ENCODE results near the gene AP1G2. TPM values are rescaled to one million over a fixed set of nuclear protein-coding genes. Genes with fewer than 3 reads are reported as not detected.

Gene AP1G2
- polyA plus RNA-seq, 1 of the 3 experiments (the other 2 are of a cell fraction) = 88.3 TPM

DNA sequence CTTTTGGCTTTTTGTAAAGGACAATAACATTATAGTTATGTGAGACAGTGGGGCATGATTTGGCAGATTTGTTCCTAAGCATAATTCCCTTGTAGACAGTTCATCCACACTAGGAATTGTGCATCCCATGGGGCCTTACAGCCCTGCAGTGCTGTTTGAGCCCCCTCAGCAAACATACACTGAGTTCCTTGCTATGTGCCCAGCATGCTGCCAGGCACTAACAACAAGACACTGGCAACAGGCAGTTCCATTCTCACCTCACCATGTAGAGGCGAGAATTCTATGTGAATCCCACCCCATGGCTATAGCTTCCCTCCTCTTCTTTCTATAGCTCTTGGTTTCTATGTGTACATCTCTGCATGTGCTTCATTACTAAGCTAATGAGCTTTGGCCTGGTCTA lies 9.6 kb downstream of the AP1G2 start:
- TF ChIP-seq REST (IDR thresholded peaks at IDR 0.05; ENCODE audit: low read depth, low read length) (no peak), IRF3 (IDR thresholded peaks at IDR 0.05; ENCODE audit: low read depth, low read length) (no peak), GATA2 (CRISPR knock-in tag; IDR thresholded peaks at IDR 0.05) (no peak), FOXM1 (IDR thresholded peaks at IDR 0.05; ENCODE audit: low read depth) (no peak), FOXJ3 (CRISPR knock-in tag; IDR thresholded peaks at IDR 0.05) (no peak), TCF12 (IDR thresholded peaks at IDR 0.05) (no peak)
- TF ChIP-seq, protein P1, sequence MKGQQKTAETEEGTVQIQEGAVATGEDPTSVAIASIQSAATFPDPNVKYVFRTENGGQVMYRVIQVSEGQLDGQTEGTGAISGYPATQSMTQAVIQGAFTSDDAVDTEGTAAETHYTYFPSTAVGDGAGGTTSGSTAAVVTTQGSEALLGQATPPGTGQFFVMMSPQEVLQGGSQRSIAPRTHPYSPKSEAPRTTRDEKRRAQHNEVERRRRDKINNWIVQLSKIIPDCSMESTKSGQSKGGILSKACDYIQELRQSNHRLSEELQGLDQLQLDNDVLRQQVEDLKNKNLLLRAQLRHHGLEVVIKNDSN (IDR thresholded peaks at IDR 0.05; ENCODE audit: borderline replicate concordance, low read depth) = no peak
- TF ChIP-seq, protein P2, sequence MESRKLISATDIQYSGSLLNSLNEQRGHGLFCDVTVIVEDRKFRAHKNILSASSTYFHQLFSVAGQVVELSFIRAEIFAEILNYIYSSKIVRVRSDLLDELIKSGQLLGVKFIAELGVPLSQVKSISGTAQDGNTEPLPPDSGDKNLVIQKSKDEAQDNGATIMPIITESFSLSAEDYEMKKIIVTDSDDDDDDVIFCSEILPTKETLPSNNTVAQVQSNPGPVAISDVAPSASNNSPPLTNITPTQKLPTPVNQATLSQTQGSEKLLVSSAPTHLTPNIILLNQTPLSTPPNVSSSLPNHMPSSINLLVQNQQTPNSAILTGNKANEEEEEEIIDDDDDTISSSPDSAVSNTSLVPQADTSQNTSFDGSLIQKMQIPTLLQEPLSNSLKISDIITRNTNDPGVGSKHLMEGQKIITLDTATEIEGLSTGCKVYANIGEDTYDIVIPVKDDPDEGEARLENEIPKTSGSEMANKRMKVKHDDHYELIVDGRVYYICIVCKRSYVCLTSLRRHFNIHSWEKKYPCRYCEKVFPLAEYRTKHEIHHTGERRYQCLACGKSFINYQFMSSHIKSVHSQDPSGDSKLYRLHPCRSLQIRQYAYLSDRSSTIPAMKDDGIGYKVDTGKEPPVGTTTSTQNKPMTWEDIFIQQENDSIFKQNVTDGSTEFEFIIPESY (IDR thresholded peaks at IDR 0.05; ENCODE audit: borderline replicate concordance, low read depth) = no peak
- TF ChIP-seq, protein P3, sequence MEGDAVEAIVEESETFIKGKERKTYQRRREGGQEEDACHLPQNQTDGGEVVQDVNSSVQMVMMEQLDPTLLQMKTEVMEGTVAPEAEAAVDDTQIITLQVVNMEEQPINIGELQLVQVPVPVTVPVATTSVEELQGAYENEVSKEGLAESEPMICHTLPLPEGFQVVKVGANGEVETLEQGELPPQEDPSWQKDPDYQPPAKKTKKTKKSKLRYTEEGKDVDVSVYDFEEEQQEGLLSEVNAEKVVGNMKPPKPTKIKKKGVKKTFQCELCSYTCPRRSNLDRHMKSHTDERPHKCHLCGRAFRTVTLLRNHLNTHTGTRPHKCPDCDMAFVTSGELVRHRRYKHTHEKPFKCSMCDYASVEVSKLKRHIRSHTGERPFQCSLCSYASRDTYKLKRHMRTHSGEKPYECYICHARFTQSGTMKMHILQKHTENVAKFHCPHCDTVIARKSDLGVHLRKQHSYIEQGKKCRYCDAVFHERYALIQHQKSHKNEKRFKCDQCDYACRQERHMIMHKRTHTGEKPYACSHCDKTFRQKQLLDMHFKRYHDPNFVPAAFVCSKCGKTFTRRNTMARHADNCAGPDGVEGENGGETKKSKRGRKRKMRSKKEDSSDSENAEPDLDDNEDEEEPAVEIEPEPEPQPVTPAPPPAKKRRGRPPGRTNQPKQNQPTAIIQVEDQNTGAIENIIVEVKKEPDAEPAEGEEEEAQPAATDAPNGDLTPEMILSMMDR (IDR thresholded peaks at IDR 0.05) = no peak
- Histone ChIP-seq H3K27ac (ENCODE audit: low read depth in 2 of 2, low read length in 1 of 2) (no peak overlapping the region), H2AFZ (ENCODE audit: low read depth) (no peak overlapping the region), H3K36me3 (replicated peaks in 1 of 2; ENCODE audit: control insufficient read depth in 1 of 2, insufficient read depth in 2 of 2, low read length in 1 of 2) (peaks cover 17 to 36% of the 10 kb centered on the region in 2 experiments), H3K9me2 (no peaks in the 10 kb centered on the region), H3K9me3 (no peaks in the 10 kb centered on the region), H3K9ac (no peak overlapping the region), H3K4me2 (peak overlapping the region; percentile 93; the same call in 1 of the 2 replicates), H3K79me2 (ENCODE audit: insufficient read depth) (peaks cover 14% of the 10 kb centered on the region; the same call in 1 of the 2 replicates), H4K20me1 (ENCODE audit: insufficient read depth) (no peaks in the 10 kb centered on the region), H3F3A (replicated peaks; ENCODE audit: insufficient read depth) (peaks cover 4% of the 10 kb centered on the region), H3K4me1 (ENCODE audit: control insufficient read depth in 1 of 2, insufficient read depth in 2 of 2, low read depth in 1 of 2, low read length in 1 of 2) (peaks cover 5 to 13% of the 10 kb centered on the region in 2 experiments; a peak in 1 of 4 replicates), H3K27me3 (ENCODE audit: insufficient read depth) (no peaks in the 10 kb centered on the region), H3K4me3 (ENCODE audit: low read depth in 2 of 2, low read length in 1 of 2) (no peak overlapping the region)
- ChIA-PET CTCF (interaction anchor here (1.6 to 19.5 kb wide), 9 partner anchors 10 to 231 kb away, joined by 4 to 785 read pairs (median 67); partner anchors contain the start of genes AP1G2 and NGDN), POLR2A (interaction anchor here (0.6 to 1.5 kb wide), 3 partner anchors 9 to 86 kb away, joined by 3 to 4 read pairs (median 3); no protein-coding TSS in a partner anchor)
- no peak for DNase-seq
- WGBS (ENCODE audit: low lambda C conversion rate) = 100% methylated on average over 1 of the region's 1 CpG
